ENCODE results near the gene GPX3.

GPX3 gene

GRCh38 chr5:151034422-151035379 is 14.3 kb downstream of the GPX3 start:
- no peak for DNase-seq

GRCh38 chr5:151036556-151036955 is 16.2 kb downstream of the GPX3 start:
- DNase-seq, result peak in 2 of 3 experiments; percentile 84 to 93

DNA sequence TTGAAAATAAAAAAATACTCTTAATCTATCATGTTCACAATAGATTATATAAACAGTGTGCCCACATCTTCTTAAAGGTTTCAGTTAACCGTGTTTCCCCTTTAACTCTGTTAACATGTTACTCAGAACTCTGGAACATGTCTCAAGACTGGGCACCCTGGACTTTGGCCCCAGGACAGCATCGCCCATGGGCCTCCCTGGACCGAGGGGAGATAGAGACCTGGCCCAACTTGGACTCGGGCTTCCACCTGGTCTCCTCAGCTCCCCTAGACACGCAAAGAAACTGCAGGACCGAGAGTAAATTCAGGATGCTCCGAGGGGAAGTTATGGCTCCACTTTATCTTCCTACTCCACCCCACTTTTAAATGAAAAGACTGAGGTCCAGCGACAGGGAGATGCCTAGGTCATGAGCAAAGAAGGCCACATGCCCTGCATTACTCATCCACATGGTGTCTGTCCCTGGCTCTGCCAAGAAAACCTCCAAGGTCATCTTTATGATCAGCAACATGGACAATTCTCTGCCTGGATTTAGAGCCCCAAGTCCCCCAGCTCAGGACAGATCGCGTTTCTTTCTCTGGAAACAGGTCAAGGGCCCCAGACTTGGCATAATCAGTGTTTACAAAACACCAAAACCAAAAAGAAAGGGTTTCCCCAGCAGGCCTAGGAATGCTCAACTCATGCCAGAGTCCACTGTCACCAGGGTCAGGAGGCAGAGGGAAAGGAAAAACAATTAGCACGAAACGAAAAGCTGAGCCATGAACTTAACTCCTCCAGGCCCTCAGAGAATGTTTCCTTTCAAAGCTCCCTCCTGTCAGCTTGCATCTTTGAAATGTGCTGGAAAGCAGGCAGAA is 17.4 kb downstream of the GPX3 start:
- DNase-seq, result no peak

DNA sequence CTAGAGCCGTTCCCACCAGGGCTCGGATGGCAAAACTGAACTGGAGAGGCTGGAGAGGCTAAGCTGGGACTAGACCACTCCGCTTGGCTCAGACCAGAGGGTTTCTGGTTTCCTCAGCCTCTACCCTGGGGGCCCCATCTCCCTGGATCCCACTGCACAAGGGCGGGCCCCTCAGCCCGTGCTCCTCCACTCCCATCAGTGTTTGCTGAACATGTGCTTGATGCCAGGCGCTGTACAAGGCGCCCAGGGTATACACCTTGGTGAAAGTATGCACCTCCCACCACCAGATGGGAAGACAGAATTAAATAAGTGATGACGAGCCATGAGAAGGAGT is 18.0 kb downstream of the GPX3 start:
- DNase-seq, result no peak

DNA sequence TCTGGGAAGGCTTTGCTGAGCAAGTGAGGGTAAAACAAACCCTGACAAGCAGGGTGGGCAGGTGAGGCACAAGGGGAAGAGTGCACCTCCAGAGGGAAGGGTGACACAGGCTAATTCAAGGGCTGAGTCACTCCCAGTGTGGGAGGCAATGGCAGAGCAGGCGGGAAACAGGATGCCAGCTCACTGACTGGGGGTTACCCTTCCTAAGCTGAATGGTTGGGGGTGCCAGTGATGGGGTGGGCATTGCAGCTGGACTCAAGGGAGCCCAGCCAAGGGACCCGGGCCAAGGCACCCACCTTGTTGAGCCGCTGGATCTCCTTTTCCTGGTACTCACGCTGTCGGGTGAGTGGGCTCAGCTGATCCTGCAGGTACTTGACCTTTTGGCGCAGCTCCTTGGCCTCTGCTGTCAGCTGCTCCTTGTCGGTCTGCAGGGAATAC is 18.4 kb downstream of the GPX3 start:
- no peak for DNase-seq

DNA sequence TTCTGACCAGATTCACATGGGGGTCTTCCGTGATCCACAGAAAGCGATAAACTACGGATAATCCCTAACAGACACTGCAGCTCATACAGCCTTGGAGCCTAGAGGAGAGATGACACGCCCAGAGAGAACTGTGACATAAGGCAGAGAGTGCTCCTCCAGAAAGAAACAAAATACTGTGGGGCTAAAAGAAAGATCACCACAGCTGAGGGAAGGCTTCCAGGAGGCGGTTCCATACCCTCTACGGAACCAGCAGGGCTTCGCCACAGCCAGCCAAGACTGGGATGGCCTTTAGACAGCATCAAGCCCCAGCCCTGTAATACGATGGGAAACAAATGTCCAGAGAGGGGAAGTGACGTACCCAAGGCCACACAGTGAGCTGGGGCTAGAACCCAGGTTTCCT is 19.3 kb downstream of the GPX3 start:
- no peak for DNase-seq

DNA sequence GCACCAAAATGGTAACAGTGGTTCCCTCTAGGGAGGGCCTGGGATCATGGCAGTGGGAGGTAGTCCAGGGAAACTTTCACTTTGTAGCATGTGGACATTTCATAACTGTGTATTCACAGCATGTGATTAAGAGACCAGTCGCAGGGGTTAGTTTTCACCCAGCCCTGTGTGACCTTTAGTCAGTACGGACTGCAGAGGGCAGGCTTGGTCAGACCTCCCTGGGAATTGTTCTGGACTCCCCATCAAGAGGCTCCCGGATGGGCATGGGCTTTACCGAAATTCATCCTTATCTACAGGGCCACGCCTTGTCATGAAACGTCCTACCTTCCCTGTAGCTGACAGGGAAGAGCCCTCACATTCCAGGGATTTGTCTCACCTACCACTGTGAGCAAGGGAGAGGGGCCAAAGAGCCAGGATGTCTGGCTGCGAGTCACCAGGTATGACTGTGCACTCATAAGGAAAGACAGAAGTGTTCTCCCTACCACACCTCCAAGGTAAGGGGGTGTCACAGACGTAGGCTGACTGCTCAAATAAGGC is 19.9 kb downstream of the GPX3 start:
- no peak for DNase-seq

GRCh38 chr5:151041577-151042268 is 21.3 kb downstream of the GPX3 start:
- no peak for DNase-seq

DNA sequence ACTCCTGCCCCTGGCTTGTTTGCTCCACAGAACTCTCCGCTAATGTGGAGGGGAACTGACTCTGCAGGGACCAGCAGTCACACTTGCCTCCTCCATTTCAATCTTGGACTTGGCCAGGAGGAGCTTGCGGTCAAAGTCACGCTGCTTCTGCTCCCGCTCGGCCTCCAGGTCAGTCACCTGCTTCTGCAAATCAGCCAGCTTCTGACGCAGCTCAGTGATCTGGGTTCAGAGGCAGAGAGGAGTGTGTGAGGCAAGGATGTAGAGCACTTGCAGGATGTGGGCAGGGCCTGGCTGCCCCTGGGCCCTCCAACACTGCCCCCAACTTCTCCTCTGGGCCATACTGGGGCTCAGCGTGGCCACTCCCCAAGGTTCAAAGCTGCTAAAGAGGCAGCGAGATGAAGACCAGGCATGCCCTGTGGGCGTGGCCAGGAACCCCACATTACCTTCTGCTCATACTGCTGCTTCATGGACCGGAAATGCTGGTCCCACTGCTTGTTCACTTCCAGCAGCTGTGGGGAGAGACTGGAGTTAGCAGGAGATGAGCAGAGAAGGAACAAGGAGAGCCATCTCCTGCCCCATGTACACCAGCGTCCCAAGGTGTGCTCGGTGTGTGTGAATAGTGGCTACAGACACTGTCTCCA is 22.2 kb downstream of the GPX3 start:
- DNase-seq, result no peak

GRCh38 chr5:151047814-151048425 is 27.5 kb downstream of the GPX3 start:
- DNase-seq, result peak in 1 of 3 experiments; percentile 4

- DNase-seq, result no peak
Observed at GRCh38 chr5:151048526-151048925, 28.1 kb downstream of the GPX3 start.

- peak; percentile 1 to 49 (median 24) for DNase-seq
Observed at GRCh38 chr5:151051066-151051930, 30.9 kb downstream of the GPX3 start.

DNA sequence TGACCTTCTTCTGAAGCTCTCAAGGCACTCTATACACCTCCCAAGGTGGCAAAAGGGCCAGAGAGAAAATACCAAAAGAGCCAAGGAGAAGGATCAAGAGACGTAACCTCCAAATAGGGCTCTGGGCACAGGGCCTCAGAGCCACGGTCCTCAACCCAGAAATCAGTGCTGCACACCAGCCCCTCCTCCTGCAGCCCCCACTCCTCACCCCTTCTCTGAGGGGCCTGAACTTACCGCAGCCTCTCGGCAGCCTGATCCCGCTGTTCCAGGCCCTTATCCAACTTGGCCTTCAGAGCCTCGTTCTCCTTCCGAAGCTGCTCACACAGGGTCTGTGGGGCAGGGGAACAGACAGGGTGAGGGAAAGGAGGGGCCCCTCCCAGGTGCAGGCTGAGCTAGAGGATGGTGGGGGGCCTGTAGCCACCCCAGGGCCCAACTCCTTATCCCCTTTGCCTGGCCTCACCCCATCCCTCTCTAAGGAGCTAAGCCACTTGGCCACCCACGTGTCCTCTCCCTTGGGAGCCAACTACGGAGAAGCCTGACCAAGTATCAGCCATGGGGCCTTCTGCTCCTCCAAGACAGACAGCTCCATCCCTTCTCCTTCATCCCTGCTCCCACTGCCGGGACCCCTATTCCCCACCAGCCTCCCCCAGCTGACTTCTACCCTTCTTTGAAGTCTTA is 31.7 kb downstream of the GPX3 start:
- DNase-seq, result no peak

GRCh38 chr5:151052836-151053235 is 32.4 kb downstream of the GPX3 start:
- no peak for DNase-seq

DNA sequence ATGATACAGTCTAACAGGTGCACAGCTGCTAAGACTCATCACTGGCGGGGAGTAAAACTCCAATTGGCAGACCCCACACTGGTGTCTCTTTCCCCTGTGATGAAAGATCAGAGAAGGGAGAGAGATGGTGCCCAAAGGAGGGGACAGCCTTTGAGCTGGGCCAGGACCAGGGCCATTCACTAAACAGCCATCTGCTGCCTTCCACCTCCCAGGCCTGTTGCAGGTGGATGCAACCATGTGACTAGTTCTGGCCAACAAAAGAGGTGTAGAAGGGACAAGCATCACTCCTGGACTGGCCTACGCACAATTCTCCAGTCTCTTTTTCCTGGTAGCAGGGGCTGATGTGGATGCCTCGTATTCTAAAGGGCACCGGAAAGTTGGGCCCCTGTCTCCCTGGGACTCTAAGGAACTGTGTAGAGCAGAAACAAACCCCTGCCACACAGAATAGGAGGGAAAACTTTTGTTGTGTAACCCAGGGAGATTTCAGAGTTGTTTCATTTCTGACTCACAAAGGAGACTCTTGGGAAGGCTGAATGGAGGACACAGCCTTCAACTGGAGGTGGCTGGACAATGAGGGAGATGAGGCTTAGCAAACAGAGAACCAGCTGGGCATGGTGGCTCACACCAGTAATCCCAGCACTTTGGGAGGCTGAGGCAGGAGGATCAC is 33.5 kb downstream of the GPX3 start:
- DNase-seq, result no peak

DNA sequence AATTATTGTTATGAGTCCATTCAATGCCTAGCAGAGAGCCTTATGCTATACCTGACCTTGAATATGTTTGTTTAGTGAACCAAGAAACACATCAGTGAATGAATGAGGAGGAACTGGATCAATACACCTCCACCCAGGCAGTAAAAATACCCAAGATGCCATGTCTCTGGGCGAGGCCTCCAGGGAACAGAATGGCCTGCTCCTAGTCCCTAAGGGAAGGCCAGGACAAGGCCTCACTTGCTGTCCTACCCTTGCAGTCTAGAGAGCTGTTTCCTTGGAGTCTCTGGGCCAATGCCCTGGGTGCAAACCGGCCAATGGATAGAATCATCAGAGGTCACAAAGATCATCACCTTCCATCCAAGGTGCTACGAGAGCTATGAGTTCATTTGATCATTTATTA is 34.3 kb downstream of the GPX3 start:
- DNase-seq, result no peak

DNA sequence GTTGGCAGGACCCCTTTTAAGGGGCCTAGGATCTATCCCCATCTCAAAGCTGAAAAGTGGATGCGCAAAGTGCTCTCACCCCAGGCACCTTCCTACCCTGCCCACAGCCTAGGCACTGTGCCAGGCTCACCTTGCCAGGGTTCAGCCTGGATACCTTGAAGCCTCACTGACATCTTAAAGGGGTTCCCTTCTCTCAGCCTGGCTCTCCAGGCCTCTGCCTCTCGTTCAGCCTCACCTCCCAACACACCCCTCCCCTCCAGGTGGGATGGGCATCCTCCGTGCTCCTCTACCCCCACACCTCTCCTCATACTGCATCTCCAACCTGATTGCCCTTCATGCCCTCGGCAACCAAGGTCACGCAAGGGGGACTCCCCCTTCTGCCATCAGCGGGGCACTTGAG is 34.9 kb downstream of the GPX3 start:
- DNase-seq, result no peak

DNA sequence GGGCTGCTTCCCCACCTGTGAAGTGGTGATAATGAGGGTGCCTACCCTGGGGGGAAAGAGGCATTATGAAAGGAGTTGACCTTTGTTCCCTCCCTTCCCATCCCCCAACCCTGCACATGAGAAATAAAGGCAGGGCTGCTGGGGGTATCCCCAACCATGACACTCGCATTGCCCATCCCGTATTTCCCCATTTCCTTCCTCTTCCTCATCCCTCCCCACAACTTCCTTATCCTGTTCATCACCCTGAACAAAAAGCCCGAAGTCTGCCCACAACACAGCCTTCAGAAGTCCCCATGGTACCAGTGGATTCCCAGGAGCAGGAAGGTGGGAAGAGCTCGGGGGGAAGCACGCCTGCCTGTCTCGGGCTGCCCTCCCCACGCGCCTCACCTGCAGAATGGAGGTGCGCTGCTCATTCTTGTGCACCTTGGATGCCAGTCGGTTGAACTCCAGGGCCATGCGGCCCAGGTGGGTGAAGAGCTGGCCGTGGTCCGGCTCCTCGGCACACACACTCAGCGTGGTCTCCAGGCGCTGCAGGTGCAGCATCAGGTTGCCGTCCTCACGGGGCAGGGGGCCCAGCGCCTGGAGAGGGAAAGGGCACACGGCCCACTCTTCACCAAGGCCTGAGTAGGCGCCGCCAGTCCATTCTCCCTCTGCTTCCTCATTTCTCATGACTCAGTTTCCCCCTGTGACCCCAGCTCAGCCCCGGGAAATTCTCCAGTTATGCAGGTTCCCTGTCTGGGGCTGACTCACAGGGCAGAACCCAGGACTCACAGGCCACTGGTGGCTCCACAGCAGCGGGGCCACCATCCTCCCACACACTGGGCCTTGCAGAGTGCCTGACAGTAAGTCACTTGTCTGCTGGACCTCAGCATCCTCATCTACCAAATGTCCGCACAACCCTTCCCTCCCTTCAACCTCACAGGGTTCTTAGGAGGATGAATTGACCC is 36.3 kb downstream of the GPX3 start:
- no peak for DNase-seq

DNA sequence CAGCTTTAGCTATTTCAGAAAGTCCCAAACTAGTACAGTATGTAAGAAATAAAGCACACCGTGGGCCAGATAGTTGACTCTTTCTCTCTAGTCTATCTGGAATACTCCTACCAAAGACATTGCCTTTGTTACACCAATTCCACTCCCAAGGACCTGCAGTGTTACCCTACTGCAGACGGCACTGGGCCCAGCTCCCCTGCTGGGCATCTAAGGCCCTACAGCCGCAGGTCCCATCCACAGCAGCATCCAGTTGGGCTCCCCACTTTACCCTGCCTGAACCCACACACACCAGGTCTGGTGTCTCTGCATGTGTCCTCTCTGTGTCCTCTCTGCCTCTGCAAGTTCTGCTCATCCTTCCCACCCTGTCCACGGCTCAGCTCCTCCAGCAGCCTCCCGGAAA is 37.9 kb downstream of the GPX3 start:
- DNase-seq, result no peak
